ENCODE results near the gene ILKAP.

ILKAP gene

DNA sequence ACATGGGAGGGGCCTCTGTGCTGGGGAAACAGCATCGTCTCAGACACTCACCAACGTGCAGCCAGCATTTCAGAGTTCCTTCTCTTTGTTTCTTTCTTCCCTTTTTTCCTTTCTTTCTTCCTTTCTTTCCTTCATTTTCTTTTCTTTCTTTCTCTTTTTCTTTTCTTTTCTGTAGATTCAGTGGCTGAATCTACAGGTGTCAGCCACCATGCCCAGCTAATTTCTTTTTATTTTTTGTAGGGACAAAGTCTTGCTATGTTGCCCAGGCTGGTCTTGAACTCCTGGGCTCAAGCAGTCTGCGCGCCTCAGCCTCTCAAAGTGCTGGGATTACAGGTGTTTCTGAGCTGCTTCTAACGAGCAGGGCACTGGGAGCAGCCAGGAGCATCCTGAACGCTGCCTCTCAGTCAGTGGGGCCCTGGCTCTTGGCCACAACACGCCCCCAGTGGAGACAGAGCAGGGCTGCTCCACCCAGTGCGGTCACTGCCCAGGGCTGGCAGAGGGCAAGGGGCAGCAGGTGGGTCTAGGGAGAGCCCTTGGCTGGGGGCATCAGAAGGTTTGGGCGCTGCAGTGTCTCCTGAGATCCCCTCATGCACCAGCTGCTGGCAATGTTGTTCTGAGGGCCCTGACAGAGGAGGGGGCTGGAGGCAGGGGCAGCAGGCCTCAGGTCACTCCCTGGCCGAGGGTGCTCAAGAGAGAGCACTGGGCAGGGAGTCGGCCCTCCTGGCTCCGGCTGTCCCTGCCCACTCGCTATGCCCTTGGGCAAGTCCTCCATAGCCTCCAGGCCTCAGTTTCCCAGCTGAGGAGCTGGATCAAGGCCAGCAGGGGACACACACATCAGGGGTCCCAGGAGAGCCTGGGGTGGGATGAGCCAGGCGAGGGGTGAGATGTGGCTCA, 69.7 kb downstream of the ILKAP start:
- no peak for DNase-seq (ENCODE audit: low spot score)

DNA sequence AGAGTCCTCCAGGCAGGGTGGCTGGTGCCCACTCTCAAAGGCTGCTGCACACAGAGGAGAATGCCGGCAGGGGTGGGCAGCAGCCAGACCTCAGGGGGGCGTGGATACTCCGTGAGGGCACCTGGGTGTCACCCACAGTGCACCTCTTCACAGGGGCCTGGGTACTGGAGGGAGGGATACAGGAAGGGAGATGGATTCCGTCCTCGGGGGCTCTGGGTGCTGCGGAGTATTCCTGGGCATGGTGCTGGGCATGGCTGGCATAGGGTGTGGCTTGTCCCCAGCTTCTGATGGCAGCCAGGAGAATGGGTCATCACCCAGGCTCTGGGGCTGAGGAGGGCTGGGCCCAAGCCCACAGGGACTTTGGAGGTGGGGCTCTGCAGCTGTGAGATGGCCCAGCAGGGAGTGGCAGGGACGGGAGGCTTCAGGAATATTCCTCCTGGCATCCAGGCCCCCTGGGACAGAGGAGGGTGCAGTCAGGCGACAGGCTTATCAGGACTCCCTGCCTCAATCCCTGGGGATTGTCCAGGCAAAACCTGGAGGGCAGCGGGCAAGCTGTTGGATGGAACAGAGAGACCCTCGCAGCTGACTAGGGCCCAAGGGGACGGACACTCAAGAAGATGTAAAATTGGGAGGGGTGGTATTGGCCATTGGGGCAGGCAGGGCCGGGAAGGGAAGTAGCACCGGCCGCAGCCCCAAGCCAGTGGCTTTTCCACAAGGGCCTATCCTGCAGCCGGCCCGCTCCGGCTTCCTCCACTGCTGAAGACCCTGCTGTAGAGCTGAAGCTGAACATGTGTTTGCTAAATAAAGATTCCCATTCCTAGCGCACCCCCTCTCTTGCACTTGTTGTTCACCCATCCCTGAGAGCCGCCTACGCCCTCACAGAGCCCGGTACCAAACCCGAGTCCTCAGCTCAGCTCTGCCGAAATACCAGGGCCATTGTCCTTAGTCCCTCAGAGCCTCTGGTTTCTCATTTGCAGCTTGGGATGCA, 70.7 kb downstream of the ILKAP start:
- no peak for DNase-seq (ENCODE audit: low spot score)

DNA sequence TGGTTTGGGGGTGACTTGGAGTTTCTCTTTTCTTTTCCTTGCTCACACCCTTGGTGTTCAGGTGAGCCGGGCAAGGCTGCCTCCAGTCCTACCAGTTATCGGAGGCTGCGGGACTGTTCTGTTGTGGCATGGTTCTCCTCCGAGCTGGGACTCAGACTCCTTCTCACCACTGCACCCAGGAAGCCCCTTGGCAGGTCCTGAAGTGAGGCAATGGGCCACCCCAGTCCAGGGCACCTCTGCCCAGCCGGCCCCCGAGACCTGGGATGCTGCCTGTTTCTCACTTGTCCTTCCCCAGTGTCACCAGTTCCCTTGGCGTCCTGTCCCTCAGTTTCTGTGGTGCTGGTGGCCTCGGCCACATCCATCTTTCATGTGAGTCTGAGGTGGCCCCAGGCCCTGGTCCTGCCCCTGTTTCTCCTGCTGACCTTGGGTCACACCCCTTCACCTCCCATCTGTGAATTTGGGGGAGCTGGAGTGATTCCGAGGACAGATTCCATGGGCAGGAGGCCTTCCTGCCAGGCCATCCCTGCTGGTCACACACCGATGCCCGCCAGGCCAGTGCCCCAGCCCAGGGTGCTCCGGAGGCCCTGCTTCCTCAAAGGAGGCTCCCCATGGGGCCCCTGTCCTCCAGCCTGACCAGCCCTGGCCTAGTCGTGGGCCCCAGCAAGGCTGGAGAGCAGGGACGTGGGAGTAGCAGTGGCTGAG, 71.6 kb downstream of the ILKAP start:
- no peak for DNase-seq (ENCODE audit: low spot score)

DNA sequence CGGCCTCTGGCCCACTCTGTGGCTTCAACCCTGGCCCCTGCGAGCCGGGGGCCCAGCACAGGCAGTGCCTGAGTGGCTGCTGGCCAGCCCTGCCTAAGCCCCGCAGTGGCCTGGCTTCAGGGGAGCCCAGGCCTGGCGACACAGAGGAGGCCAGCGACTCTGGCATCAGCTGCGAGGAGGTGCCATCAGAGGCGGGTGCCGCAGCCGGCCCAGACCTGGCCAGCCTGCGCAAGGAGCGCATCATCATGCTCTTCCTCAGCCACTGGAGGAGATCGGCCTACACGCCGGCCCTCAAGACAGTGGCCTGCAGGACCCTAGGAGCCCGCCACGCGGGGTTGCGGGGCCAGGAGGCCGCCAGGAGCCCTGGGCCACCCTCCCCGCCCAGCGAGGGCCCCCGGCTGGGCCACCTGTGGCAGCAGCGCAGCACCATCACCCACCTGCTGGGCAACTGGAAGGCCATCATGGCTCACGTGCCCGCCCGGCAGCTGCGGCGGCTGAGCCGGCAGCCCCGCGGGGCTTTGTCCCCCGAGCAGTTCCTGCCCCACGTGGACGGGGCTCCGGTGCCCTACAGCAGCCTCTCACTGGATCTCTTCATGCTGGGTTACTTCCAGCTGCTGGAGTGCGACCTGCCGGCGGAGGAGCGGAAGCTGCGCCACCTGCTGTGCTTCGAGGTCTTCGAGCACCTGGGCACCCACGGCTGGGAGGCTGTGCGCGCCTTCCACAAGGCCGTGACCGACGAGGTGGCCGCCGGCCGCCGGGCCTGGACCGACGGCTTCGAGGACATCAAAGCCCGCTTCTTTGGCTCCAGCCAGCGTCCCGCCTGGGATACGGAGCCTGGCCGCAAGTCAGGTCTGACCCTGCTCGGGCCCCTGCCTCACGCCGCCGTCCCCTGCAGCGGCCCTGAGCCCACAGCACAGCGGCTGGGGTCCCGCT, 72.5 kb downstream of the ILKAP start:
- no peak for DNase-seq (ENCODE audit: low spot score)

DNA sequence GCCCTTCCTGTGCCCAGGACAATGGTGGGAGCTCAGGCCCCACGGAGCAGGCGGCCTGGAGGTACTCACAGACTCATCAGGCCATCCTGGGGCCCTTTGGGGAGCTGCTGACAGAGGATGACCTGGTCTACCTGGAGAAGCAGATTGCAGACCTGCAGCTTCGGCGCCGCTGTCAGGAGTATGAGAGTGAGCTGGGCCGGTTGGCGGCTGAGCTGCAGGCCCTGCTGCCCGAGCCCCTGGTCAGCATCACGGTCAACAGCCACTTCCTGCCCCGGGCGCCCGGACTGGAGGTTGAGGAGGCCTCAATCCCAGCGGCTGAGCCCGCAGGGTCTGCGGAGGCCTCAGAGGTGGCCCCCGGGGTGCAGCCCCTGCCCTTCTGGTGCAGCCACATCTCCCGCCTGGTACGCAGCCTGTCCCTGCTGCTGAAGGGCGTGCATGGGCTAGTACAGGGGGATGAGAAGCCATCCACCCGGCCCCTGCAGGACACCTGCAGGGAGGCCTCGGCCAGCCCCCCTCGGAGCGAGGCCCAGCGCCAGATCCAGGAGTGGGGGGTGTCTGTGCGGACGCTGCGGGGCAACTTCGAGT, 73.3 kb downstream of the ILKAP start:
- no peak for DNase-seq (ENCODE audit: low spot score)

DNA sequence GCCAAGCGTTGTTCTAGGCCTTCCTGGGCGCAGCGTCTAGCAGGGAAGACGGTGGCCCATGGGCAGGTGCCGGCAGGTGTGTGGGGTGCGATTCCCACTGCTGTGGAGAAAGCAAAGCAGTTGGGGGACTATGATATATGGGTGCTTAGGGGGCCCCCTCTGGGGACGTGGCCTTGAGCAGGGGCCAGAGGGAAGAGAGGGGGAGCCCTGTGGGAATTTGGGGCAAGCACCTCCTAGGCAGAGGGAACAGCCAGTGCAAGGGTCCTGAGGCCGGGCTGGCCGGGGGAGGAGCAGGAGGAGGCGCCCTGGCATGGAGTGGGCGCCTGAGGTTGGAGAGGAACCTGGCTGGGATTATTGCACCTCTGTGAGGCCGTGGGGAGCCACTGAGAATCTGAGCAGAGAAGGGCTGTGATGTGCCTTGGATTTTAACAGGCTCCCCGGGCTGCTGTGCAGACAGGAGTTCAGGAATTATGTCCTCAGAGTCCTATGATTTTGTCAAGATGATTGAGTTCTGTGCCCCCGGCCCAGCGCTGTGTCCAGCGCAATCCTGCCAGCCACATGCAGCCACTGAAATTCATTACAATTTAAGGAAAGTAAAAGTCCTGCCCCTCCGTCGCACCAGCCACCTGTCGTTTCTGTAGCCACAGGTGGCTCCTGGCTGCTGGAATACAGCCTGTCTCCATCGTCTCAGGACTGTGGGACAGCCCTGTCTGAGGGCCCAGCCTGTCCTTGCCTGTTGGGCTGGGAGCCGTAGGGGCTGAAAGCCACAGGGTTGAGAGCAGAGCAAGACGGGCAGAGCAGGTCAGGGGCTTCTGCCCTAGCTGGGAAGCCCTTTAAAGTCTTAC, 74.1 kb downstream of the ILKAP start:
- no peak for DNase-seq (ENCODE audit: low spot score)

DNA sequence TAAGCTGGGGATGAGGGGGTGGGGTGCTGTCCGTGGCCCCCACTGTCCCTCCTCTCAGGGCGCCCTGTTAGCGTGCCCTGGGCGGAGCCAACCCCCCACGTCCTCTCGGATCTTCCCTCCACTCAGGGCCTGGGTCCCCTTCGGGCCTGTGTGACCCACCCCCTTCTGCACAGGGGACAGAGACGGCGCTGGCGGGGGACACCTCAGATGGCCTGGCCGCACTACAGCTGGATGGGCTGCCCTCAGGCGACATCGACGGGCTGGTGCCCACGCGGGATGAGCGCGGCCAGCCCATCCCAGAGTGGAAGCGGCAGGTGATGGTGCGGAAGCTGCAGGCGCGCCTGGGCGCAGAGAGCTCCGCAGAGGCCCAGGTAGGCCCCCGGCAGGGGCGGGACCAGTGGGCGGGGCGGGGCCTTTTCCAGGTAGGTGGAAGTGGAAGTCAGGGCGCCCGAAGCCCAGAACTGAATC, 74.9 kb downstream of the ILKAP start:
- DNase-seq (ENCODE audit: low spot score) = no peak

DNA sequence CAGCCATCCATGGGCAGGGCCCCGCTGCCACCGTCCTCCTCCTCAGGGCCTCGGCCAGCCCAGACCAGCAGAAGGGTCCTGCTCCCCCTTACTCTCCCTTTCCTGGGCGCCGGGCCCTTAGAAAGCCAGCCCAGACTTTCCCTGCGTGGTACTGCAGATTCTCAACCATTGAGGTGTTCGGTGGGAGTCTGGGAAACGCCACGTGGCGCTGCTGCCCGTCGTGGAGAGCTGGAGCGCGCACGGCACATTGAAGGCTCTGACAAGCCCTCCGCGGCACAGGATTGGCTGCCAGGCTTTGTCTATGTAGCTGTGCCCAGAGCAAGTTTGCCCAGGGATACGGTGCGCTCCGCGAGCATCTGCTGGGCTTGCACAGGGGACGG, 75.4 kb downstream of the ILKAP start:
- DNase-seq (ENCODE audit: low spot score) = no peak

DNA sequence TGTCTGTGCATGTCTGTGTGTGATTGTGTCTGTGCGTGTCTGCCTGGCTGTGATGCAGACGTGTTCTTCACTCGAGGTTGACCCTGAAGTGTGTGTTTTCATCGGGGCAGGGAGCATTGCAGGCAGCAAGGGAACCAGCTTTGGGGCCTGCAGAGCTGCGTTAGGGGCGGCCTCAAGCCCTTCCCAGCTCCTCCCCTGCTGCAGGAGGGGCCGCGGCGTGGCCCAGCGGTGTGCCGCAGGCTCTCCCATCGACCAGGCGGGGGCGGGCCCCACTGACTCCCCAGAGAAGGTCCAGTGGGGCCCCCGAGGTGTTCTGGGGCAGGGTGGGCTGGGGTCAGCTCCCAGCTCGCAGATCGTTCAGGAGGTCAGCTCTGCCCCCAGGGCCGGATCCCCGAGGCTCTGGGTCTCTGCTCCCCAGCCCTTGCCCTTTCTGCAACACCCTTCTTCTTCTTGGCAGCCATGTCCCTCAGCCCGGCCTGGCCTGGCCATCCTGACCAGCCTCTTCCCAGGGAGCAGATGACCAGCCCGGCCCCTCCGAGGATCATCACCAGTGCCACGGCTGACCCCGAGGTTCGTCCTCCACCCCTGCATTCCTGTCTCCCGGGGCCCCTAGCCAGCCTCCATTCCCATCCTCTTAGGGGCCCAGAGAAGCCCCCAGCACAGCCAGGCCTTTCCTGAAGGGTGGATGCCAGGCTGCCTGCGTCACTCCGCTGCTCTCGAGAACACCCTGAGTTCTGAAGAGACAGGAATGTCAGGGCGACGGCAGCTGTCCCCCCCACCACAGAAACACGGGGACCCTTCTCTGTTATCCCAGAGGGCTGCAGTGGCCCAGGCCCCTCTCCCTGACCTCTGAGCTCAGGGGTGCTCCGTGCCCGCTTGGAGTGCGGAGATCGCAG, 76.1 kb downstream of the ILKAP start:
- DNase-seq (ENCODE audit: low spot score) = no peak

DNA sequence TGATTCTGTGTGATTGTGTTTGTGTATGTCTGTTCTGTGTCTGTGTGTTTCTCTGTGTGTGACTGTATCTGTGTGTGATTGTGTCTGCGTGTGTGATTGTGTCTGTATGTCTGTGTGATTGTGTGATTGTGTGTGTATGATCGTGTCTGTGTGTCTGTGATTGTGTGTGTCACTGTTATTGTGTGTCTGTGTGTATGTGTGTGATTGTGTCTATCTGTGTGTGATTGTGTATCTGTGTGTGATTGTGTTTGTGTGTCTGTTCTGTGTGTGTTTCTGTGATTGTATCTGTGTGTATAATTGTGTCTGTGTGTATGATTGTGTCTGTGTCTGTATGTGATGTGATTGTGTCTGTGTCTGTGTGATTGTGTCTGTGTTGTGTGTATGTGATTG, 76.7 kb downstream of the ILKAP start:
- no peak for DNase-seq (ENCODE audit: low spot score)

DNA sequence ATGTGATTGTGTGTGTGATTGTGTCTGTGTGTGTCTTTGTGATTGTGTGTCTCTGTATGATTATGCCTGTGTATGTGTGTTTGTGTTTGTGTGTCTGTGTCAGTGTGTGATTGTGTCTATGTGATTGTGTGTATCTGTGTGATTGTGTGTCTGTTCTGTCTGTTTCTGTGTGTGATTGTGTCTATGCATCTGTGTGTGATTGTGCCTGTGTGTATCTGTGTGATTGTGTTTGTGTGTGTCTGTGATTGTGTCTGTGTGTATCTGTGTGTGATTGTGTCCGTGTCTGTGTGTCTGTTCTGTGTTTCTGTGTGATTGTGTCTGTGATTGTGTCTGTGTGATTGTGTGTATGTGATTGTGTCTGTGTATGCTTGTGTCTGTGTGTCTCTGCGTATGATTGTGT, 77.2 kb downstream of the ILKAP start:
- DNase-seq (ENCODE audit: low spot score) = no peak

DNA sequence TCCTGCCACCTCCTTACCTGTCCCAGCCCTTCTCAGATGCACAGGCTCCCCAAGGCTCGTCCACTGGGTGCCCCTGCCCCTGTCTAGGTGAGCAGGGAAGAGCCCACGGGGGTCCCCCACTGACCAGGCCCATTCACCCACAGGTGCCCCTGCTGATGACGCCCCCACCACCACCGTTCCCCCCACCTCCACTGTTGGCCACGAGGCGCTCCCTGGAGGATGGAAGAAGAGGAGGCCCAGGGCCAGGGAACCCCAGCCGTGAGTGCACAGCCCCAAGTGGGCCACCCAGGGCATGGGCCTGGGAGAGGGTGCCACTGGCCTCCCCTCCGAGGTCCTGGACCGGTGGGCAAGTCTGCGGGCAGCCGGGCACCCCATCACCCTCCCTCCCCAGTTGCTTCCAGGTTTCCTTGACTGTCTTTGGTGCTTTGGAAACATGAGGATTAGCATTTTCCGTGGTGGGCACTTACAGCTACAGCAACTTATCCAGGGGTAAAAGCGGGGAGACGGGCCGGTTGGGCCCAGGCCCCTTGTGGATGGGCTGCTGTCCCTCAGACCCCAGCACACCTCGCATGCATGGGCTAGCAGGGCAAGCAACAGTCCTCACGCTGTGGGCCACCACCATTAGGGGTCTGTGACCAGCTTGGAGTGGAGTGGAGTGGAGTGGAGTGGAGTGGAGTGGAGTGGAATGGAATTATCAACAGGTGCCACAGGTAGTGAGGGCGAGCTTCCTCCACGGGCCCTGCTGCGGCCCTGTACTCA, 78.2 kb downstream of the ILKAP start:
- DNase-seq (ENCODE audit: low spot score) = no peak

DNA sequence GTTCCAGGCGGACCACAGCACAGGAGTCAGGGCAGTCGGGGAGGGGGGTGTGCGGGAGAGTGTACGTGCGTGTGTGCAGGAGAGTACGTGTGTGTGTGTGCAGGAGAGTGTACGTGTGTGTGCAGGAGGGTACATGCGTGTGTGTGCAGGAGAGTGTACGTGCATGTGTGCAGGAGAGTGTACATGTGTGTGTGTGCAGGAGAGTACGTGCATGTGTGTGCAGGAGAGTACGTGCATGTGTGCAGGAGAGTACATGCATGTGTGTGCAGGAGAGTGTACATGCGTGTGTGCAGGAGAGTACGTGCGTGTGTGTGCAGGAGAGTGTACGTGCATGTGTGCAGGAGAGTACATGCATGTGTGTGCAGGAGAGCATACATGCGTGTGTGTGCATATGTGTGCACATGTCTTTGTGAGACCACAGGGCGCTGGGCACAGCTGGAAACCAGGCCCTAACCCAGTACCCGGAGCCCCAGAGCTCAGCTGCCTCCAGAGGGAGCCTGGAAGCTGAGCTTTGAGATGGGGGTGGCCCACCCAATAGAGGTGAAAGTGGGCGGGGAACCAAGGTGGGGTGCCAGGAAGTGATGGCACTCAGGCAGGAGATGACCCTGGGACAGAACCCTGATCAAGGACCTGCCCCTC, 78.9 kb downstream of the ILKAP start:
- no peak for DNase-seq (ENCODE audit: low spot score)

DNA sequence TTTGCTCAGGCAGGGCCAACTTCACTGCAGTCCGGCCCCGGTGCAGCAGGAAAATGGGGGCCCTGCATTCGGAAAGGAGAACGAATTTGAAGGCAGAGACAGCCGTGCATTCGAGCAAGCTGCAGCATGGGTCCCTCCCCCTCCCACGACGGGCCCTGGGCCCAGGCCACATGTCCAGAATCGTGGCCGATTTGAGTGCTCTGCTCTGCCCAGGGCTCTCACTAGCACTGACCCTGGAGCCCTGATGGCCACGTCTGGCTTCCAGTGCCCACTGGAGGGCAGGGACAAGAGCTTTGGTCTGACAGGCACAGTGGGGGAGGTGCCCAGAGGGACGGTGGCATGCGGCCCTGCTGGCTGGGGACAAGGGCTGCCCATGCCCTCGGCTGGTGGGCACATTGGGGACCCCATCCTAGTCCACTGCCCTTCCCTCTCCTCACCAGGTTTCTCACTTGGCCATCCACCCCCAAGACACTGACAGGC, 79.5 kb downstream of the ILKAP start:
- DNase-seq (ENCODE audit: low spot score) = no peak

DNA sequence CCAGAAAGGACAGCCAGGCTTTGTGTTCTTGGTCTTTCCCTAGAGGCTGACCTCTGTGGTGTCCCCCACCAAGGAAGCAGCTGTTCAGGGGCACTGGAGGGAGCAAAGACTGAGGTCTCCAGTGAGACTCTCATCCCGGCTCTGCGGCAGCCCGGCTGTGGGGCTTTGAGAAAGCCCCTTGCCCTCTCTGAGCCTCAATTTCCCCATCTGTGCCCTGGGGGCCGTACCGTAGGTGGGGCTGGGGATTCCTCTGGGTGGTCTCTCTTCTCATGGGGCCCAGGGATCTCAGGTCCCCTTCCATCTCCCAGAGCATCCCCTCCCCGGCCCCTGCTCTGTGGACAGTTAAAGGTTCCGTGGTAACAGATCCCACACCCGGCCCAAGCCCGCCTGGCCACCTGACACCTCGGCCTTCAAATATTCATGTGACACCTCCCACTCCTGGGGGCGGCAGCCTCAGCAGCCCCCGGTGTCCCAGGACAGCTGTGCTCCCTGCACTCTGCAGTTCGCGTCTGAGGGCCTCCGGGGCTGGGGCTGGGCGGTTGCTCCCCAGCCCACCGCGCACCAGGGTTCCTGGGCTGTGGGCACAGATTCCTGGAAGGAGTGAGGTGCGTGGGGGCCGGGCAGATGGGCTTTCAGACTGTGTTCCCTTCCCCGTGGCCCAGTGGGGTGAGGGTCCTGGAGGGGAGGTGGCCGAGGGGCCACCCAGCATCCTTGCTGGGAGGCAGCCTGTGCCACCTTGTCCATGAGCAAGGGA, 80.1 kb downstream of the ILKAP start:
- DNase-seq (ENCODE audit: low spot score) = no peak

Data from hematopoietic multipotent progenitor cell treated with erythropoietin and hydrocortisone succinate and interleukin-3 and kit ligand, for 17 days (in vitro differentiated cells).